ENCODE results near the gene OOSP4A. TPM values are rescaled to one million over a fixed set of nuclear protein-coding genes. Genes with fewer than 3 reads are reported as not detected.

OOSP4A gene
- total and polyA plus RNA-seq, 2 of the 4 experiments (the other 2 are of a cell fraction), result not detected

- ChIA-PET CTCF (no interaction called here), POLR2A (ENCODE audit: unreplicated experiment) (no interaction called here)
- no peak overlapping the region for H3K4me2 ChIP-seq (ENCODE audit: low read depth, low read length)
- H2BK20ac ChIP-seq (ENCODE audit: low read depth, low read length), result no peak overlapping the region
- no peak overlapping the region for H4K8ac ChIP-seq (ENCODE audit: low read depth in 2 of 2, low read length in 2 of 2)
- no peak overlapping the region for H3K18ac ChIP-seq (ENCODE audit: low read depth, low read length)
- no peak overlapping the region for H3K9ac ChIP-seq (ENCODE audit: low read depth, low read length)
- H2BK15ac ChIP-seq (ENCODE audit: low read depth, low read length), result no peak overlapping the region
- H3K56ac ChIP-seq (ENCODE audit: extremely low read depth, insufficient read depth, low read length), result no peak overlapping the region
- TF ChIP-seq RCOR1 (IDR thresholded peaks at IDR 0.05; ENCODE audit: insufficient replicate concordance, low read length) (no peak), NFE2L2 (IDR thresholded peaks at IDR 0.05; ENCODE audit: low read depth, low read length) (no peak), MAFK (IDR thresholded peaks at IDR 0.05; ENCODE audit: low read depth, low read length) (no peak), USF2 (IDR thresholded peaks at IDR 0.05; ENCODE audit: low read depth, low read length) (no peak), SMC3 (IDR thresholded peaks at IDR 0.05; ENCODE audit: low read depth, low read length) (no peak), POLR2A (IDR thresholded peaks at IDR 0.05; ENCODE audit: low read depth, low read length) (no peak), FOS (IDR thresholded peaks at IDR 0.05; ENCODE audit: low read depth, low read length) (no peak)
- TF ChIP-seq, protein P1, sequence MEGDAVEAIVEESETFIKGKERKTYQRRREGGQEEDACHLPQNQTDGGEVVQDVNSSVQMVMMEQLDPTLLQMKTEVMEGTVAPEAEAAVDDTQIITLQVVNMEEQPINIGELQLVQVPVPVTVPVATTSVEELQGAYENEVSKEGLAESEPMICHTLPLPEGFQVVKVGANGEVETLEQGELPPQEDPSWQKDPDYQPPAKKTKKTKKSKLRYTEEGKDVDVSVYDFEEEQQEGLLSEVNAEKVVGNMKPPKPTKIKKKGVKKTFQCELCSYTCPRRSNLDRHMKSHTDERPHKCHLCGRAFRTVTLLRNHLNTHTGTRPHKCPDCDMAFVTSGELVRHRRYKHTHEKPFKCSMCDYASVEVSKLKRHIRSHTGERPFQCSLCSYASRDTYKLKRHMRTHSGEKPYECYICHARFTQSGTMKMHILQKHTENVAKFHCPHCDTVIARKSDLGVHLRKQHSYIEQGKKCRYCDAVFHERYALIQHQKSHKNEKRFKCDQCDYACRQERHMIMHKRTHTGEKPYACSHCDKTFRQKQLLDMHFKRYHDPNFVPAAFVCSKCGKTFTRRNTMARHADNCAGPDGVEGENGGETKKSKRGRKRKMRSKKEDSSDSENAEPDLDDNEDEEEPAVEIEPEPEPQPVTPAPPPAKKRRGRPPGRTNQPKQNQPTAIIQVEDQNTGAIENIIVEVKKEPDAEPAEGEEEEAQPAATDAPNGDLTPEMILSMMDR (conservative IDR thresholded peaks at IDR 0.05; ENCODE audit: low read depth, low read length), result no peak
- H2AK5ac ChIP-seq (ENCODE audit: low read depth, low read length), result no peak overlapping the region
- no peak overlapping the region for H3K27ac ChIP-seq (ENCODE audit: insufficient read depth, low read length)
- H4K20me1 ChIP-seq (ENCODE audit: insufficient read depth, low read length), result no peaks in the 10 kb centered on the region
- no CpG with 5 or more reads among the region's 3 CpGs for WGBS, 2 experiments (ENCODE audit: extremely low coverage in 2 of 2, insufficient read length in 1 of 2)
- no peak overlapping the region for H2BK5ac ChIP-seq (ENCODE audit: low read depth, low read length, poor library complexity, severe bottlenecking)
- no TSS peak for BruUV-seq (replicated peaks)
- no peak overlapping the region for H3K23ac ChIP-seq (ENCODE audit: low read depth, low read length)
- H3K9me1 ChIP-seq (ENCODE audit: insufficient read depth, low read length), result no peaks in the 10 kb centered on the region
- no peak overlapping the region for H3K14ac ChIP-seq (replicated peaks; ENCODE audit: low read depth, low read length)
- no peak overlapping the region for H2AK9ac ChIP-seq (replicated peaks; ENCODE audit: low read depth, low read length, poor library complexity)
- no peaks in the 10 kb centered on the region for H3K36me3 ChIP-seq (ENCODE audit: control insufficient read depth, insufficient read depth, low read length)
- no peaks in the 10 kb centered on the region for H3K79me1 ChIP-seq (ENCODE audit: low read depth in 1 of 2, low read length in 2 of 2)
- no peaks in the 10 kb centered on the region for H3K27me3 ChIP-seq (ENCODE audit: control insufficient read depth, insufficient read depth, low read length)
- no peak overlapping the region for H2BK120ac ChIP-seq (ENCODE audit: low read depth, low read length)
- in situ Hi-C loops (cut with MboI; ENCODE audit: low sequenced_read_pairs), result no loop called here
- no peaks in the 10 kb centered on the region for H3K4me1 ChIP-seq (ENCODE audit: control insufficient read depth, insufficient read depth, low read length)
- no peak for DNase-seq
- no peak overlapping the region for H3K4ac ChIP-seq (ENCODE audit: low read depth, low read length)
- intact Hi-C loops (cut with micrococcal nuclease), result no loop called here
- no peak overlapping the region for H4K5ac ChIP-seq (ENCODE audit: low read depth, low read length)
- dilution Hi-C loops (cut with HindIII; ENCODE audit: low sequenced_read_pairs, unreplicated experiment), result no loop called here
- H2AFZ ChIP-seq (replicated peaks; ENCODE audit: low read length, poor library complexity), result no peak overlapping the region
- H3K9me3 ChIP-seq (ENCODE audit: control insufficient read depth, insufficient read depth, low read length), result no peaks in the 10 kb centered on the region
- H3K4me3 ChIP-seq (ENCODE audit: insufficient read depth, low read depth, low read length), result no peak overlapping the region
- no peak for ATAC-seq (ENCODE audit: low read depth)
- H4K91ac ChIP-seq (ENCODE audit: insufficient read depth, low read depth, low read length), result no peak overlapping the region
Observed at GRCh38 chr11:59967677-59968394, 4.0 kb downstream of the OOSP4A start.

All from IMR-90 (cell line).